ENCODE measurements around the gene ALOX15.
"Not testable (repeated sequence)": the region's sequence is repeated elsewhere in the genome, so short reads cannot be mapped to it uniquely, and the experiment has no call there.

ALOX15 gene

DNA sequence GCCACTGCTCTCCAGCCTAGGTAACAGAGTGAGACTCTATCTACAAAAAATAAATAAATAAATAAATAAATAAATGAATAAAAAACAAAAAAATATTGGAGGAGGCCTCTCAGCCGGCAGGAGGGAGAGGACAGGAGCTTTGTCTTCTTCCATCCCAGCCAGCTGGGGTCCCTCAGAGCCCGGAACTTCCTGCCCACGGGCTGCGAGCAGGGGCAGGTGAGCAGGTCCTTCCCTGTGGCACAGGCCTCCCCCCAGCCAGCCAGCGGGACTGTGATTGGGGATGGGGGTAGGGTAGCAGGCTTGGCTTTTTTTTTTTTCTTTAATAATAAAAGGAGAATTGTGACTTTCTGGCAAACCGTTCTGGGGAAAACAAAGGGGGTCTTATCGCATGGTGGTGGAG lies 47.1 kb downstream of the ALOX15 start:
- no peak for DNase-seq (ENCODE audit: low spot score)

DNA sequence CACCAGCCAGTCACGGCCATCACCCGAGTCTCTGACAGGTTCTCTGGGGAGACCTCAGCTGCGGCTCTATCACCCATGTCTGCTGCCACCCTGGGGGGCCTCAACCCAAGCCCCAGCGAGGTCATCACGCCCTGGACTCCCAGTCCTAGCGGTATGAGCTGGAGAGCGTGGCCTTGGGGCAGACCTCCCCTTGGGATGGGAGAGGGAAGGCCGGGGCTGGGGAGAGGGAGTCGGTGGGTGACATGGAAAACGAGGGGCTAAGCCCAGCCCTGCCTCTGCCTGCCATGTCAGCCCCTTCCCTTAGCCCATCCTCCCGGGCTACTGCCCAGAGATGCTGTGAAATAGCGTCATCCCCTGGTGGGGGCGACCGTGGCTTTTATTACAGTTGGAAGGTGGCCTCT lies 48.5 kb downstream of the ALOX15 start:
- DNase-seq (ENCODE audit: low spot score) = no peak

DNA sequence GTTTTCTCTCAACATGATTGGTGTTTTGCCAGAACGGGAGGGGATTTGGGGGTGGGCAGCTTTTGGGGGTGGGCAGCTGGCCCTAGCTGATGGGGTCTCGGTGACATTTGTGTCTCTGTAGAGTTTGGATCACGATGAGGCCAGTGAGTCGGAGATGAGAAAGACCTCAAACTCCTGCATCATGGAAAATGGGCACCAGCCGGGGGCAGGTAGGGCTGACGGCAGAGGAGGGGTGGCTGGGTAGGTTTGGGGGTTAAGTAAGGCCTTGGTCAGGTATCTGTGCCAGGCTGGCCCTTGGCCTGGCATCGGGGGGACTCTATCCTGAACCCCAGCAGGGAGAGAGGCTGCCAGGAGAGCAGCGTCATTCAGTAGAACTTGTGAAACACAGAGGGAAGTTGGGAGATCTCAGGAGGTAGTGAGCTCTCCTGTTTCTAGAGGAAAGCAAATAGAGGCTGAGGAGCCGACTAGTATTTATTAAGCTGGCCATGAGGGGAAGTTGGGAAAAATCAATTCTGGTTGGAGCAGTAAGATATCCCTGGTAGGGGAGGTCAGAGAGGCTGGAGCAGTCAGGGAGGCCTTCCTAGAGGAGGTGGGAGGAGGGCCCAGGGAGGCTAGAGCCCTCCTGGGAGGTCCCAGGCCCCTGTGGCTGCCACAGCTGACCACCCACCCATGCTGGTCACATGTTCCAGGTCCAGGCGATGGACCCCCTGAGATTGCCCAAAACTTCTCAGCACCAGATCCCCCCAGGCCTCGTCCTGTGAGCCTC lies 49.1 kb downstream of the ALOX15 start:
- DNase-seq (ENCODE audit: low spot score) = no peak

DNA sequence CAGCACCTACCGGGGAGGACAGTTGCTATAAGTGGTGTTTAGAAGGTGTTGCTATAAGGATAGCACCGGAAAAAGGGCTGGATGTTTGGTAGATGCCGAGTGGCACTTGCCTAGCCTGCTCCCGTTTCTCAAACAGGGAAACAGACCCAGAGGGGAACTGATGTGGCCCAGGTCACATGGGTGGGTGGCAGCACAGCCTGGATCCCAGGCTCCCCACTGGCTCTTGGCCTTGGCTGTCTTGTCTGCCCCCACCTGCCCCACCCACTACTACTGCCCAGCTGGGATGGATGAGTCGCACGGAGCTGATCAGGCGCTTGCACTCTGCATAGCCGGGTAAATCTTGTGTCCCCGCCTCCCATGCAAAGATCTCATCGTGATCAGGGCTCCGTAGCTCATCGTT lies 49.9 kb downstream of the ALOX15 start:
- no peak for DNase-seq (ENCODE audit: low spot score)

DNA sequence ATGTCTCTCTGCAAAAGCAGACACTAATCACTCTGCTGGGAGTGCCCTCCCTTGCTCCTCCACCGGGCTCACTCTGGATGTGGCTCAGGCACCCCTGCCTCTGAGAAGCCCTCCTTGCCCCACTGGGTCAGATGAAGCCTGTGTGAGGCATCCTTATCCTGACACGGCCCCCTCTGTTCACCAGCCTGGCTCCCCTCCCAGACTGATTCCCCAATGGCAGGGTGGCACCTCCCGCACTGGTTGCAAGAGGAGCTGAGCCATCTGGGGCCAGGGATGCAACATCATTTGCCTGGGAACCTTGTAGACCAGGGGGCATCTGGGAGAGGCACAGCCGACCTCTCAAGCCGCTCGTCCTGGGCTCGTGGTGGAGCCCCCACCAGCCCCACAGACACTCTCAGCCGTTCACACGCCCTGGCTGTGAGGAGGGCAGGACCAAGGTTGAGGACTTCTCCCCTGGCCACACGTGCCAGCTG lies 50.5 kb downstream of the ALOX15 start:
- DNase-seq (ENCODE audit: low spot score) = no peak

DNA sequence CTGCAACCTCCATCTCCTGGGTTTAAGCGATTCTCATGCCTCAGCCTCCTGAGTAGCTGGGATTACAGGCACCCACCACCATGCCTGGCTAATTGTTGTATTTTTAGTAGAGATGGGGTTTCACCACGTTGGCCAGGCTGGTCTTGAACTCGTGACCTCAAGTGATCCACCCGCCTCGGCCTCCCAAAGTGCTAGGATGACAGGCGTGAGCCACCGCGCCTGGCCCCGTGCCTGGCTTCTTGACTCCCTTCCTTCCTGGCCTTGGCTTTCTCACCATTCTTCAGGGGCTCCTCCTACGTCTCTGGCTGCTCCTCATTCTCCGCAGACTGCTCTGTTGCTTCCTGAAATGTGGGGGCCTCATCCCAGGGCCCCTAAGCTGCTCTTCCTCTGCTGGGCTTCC lies 51.4 kb downstream of the ALOX15 start:
- not testable (repeated sequence) for DNase-seq (ENCODE audit: low spot score)

DNA sequence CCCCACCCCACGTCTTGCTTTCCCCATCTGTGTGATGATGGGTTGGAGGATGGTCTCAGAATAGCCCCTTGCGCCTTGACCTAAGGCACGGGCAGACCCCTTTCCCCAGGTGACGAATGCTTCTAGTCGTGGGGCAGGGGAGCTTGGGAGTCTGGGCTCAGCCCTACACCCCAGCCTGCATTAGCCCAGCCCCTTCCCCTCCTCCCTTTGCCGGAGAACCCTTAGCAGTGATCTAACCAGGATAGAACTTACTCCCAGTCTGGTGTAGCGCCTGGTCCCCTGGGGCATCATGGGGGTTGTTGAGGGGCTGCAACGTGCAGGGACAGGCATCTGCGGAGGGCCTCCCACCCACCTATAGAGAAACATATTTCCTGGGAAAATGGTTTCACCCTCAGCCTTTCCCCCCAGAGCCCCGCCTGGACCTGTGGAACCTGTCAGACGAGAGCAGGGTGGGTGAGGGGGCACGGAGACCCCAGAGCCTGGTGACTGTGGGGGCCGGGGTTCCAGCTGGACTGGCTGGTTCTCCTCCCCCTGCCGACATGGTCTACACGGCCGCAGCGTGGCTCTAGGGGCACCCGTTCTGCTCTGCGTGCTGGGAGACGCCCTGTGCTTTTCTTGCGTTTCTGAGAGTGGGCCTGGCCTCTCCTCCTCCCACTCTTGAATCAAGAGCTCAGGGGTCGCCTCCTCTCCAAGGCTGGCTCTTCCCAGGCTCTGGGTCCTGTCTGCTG lies 52.4 kb downstream of the ALOX15 start:
- DNase-seq (ENCODE audit: low spot score) = no peak

DNA sequence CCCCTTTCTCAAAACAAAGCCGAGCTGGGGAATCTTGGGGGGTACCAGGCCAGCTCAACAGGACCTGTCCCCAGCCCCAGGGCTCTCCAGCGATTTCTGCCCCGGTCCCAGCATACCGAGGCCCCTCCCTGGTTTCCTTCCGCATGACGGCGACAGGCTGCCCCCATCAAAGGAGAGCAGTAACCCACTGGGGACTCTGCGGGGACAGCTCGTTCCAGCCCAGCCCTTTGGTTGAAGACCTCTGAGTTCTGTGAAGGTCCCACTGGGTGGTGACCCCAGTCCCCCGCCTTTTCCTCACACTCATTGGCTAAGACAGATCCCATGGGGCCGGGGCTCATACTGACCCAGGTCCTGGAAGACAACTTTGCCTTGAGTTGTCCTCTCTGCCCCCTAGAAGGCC lies 53.1 kb downstream of the ALOX15 start:
- no peak for DNase-seq (ENCODE audit: low spot score)

DNA sequence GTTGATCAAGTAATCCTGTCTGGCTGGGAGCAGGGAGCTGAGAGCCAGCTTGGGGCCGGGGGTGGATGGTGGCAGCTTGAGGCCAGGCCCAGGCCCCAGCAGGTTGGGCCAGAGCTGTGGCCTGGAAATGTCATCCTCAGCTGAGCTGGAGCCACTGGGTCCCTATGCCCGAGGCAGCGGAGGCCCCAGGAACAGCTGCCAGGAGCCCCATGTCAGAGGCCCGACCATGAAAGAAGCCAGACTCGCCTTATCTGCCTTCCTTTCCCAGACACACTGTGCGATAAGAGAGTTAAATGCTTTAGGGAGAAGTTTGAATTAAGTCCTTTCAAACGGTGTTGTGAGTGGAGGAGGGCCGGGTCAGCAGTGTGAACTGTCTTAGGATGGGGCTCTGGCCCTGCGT lies 53.7 kb downstream of the ALOX15 start:
- DNase-seq (ENCODE audit: low spot score) = no peak

DNA sequence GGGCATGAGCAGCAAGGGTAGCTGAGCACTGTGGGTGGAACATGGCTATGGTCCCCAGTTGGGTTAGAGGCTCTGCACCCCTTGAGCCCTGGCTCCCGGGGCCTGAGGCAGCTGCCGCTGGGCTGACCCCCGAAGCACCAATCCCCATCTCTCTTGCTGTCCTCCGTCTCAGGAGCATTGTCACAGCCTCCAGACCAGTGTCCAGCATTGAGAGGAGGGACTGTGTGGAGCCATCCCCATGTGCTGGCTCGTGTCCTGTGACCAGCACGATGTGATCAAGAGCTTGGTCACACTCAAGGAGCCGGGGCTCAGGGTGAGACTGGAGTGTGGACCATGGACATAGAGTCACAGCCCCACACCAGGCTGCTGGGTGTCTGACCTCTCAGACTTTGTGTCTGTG lies 54.3 kb downstream of the ALOX15 start:
- no peak for DNase-seq (ENCODE audit: low spot score)

DNA sequence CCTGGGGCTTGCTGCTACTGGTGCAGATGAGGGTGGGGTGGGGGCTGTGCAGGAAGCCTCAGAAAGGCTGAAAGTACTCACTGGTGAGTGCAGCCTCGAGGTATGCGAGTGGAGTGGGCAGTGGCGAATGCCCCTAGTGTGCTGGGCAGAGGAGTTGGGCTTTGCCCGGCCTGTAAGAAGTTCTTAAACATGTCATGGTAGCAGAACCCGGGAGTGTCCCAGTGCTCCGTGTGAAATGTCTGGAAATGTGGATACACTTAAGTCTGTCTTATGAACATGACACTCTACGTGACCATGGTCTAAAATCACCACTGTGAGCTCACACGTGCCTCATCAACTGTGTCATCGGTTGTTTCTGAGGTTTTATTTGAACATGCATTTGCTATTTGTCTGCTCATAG lies 55.4 kb downstream of the ALOX15 start:
- no peak for DNase-seq (ENCODE audit: low spot score)

DNA sequence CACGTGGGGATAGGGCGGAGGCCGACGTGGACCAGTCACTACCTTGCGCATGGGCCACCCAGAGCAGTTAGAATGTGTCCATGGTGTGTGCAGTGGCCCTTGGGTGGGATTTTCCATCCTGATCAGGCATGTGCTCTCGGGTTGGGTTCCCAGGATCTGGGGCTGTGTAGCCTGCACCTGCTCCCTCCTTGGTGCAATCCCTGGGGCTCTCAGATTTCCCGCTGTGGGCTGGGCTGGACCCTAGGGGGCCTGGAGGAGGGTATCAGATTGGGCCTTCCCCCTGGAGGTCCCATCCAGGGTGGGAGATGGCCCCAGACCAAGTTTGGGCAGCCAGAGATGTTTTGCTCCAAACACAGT lies 55.9 kb downstream of the ALOX15 start:
- no peak for DNase-seq (ENCODE audit: low spot score)

DNA sequence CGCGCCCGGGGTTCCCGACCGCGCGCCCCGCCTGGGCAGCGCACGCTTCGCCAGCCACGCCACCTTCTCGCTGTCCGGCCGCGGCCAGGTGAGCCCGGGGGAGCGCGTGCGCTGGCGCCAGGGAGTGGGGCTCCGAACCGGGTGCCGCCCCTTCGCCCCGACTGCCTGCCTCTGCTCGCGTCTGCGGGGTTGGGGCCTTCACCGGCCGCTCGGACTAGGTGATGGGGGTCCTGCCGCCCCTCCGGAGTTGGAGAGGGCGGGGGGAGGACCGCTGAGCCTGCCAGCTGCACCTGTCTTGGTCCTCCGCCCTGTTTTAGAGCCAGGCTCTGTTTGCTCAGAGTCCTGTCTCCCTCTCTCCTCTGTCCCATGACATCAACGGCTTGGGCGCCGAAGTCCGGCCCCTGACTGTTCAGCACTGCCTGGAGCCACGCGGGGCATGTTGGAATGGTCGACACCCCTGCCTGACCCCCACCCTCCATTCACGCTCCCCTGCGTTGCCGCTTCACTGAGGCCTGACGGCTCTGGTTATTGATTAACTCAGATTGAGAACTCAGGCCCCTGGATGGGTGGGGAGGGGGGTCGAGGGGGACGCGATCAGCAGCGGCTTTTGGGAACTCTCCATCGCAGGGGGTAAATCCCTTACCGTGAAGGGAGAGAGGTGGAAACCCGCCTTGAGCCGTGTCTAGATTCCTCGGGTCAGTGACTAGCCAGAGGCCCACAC lies 56.4 kb downstream of the ALOX15 start:
- no peak for DNase-seq (ENCODE audit: low spot score)

DNA sequence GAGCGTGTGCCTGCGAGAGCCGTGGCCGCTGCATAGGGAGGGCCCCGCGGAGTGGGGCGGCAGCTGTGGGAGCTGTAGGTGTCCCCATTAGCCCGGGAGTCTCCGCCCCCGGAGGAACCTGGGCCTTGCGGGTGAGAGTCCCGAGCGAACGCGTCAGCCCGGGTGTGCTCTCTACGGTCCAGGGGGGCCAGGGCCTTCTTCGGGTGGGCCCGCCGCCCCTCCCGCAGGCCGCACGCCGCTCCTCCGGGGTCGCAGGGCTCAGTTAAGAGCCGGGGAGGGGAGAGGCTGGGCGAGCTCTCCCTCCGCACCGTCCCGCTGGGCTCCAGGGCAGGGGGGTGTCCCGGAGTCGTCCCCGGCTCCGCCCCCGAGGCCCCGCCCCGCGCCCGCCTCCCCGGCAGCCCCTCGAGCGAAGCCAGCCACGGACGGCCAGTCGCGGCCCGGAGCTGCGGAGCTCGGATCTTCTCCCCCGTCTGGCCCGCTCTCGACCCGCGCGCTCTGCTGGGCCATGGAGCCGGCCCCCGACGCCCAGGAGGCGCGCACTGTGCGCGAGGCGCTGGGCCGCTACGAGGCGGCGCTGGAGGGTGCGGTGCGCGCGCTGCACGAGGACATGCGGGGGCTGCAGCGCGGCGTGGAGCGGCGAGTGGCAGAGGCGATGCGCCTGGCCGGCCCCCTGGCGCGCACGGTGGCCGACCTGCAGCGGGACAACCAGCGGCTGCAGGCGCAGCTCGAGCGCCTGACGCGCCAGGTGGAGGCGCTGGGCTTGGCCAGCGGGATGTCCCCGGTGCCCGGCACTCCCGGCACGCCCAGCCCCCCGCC lies 57.2 kb downstream of the ALOX15 start, which contains the start of gene SMTNL2:
TSS of gene SMTNL2 (plus strand) at position 429 of the 816 bp plus-strand sequence. CDS start at position 506, 77 bp downstream.
- no peak for DNase-seq (ENCODE audit: low spot score)

DNA sequence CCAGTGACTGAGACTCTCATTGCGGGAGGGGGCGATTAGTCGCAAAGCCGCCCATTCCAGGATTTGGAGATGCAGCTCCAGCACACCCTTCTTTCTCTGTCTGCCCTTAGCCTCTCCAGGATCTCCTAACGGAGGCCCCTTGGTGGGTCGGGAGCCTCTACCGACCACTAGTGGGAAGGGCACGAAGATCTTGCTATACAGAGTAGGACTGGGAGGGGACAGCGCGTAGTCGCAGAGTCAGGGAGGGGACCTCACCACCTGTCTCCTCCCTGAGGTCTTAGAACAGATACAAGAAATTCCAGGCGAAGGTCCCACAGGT lies 57.7 kb downstream of the ALOX15 start:
- no peak for DNase-seq (ENCODE audit: low spot score)

DNA sequence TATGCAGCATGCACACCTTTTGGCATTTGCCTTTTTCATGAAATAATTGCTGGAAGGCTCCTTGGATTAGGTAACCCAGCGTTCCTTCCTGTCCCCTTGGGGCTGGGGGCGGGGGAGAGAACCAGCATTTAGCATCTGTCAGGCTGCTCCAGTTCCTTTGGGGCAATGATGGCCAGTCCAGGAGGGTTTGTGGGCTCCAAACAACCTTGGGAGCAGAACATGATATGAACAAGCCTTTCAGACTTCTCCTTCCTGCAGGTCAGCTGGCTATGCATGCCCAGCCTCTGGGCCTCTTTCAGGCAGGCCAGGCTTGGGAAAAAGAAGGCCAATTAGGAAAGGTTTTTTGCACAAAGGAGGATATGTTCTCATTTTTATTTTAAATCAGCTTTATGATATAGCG lies 58.3 kb downstream of the ALOX15 start:
- no peak for DNase-seq (ENCODE audit: low spot score)

DNA sequence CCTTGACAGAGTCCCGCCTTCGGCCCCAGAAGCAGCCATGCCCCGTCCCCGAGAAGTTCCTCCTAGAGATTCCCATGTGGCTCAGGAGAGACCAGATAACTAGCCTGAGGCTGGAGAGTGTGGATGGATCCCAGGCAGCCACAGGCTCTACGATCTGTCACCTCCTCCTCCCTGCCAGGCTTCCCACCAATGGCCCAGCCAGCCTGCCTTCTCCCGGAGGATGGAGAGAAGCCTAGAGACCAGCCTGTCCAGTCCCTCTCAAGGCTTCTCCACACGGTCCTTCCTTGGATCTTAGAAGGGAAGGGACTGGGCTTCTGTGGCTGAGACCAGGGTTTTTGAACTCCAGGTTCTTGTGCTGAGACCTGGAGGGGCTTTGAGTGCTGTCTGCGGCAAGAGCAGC lies 58.8 kb downstream of the ALOX15 start:
- DNase-seq (ENCODE audit: low spot score) = no peak

DNA sequence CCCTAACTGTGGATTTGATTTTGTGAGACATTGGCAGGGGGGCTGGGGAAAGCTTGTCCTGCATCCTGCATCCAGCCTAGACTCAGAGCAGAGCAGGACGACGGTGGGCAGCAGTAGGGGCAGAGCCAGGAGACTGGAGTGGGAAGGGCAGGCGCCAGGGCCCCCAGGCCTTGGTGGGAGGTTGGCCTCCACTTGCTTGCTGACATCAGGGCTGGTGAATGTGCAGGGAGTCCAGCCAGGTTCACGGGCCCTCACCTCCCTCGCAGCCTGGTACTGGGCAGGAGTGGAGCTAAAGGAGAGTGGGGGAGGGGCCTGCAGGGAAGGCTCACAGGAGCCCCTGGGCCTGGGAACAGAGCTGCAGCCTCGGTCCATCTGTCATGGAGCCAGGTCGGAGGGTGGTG lies 59.4 kb downstream of the ALOX15 start:
- no peak for DNase-seq (ENCODE audit: low spot score)
